ENCODE data around the gene VSIG4. TPM values are rescaled to one million over a fixed set of nuclear protein-coding genes. Genes with fewer than 3 reads are reported as not detected.

The VSIG4 gene
- total RNA-seq, 2 donors from 2014 or later, result 14.8 to 38.9 TPM

GRCh38 chrX:65999029-65999562 lies 40.8 kb downstream of the VSIG4 start:
- 59 to 68% methylated on average over 3 of the region's 3 CpGs for WGBS, 2 donors

GRCh38 chrX:65997978-65998717 lies 41.7 kb downstream of the VSIG4 start:
- no peaks in the 10 kb centered on the region for H3K36me3 ChIP-seq (replicated peaks in 1 of 2; ENCODE audit: insufficient read depth in 1 of 2, low read depth in 2 of 2)
- WGBS, 2 donors, result 50 to 73% methylated on average over 1 to 2 of the region's 2 CpGs
- H3K27me3 ChIP-seq, result no peaks in the 10 kb centered on the region
- H3K4me1 ChIP-seq, result no peaks in the 10 kb centered on the region
- ATAC-seq, result no peak
- intact Hi-C loops (cut with DNase I), result no loop called here
- no peak overlapping the region for H3K4me3 ChIP-seq
- DNase-seq, result peak in 1 of 4 donors; percentile 10
- H3K27ac ChIP-seq, result no peak overlapping the region
- TF ChIP-seq POLR2A (IDR thresholded peaks at IDR 0.05) (no peak), CTCF (IDR thresholded peaks at IDR 0.05) (no peak)
- no peaks in the 10 kb centered on the region for H3K9me3 ChIP-seq

More at GRCh38 chrX:65999029-65999562, 40.8 kb downstream of the VSIG4 start:
- ATAC-seq, result no peak
- Histone ChIP-seq H3K27ac (no peak overlapping the region), H3K4me1 (no peaks in the 10 kb centered on the region), H3K27me3 (no peaks in the 10 kb centered on the region), H3K9me3 (no peaks in the 10 kb centered on the region), H3K36me3 (replicated peaks in 1 of 2; ENCODE audit: insufficient read depth in 1 of 2, low read depth in 2 of 2) (no peaks in the 10 kb centered on the region), H3K4me3 (no peak overlapping the region)
- intact Hi-C loops (cut with DNase I), result no loop called here
- no peak for DNase-seq
- TF ChIP-seq POLR2A (IDR thresholded peaks at IDR 0.05), result no peak
- no peak for TF ChIP-seq CTCF (IDR thresholded peaks at IDR 0.05)

- TF ChIP-seq POLR2A (IDR thresholded peaks at IDR 0.05) (no peak), CTCF (IDR thresholded peaks at IDR 0.05) (no peak)
- Histone ChIP-seq H3K27ac (no peak overlapping the region), H3K4me3 (no peak overlapping the region), H3K36me3 (replicated peaks in 1 of 2; ENCODE audit: insufficient read depth in 1 of 2, low read depth in 2 of 2) (no peaks in the 10 kb centered on the region), H3K9me3 (no peaks in the 10 kb centered on the region), H3K4me1 (no peaks in the 10 kb centered on the region), H3K27me3 (no peaks in the 10 kb centered on the region)
- WGBS, 2 donors, result 43 to 67% methylated on average over 3 of the region's 3 CpGs
- DNase-seq (no peak), ATAC-seq (no peak)
- intact Hi-C loops (cut with DNase I), result no loop called here
These were observed 45.1 kb downstream of the VSIG4 start for GRCh38 chrX:65994519-65995506.

GRCh38 chrX:65993915-65994460 lies 45.9 kb downstream of the VSIG4 start:
- WGBS, 2 donors, result 71 to 75% methylated on average over 1 to 2 of the region's 2 CpGs

More at GRCh38 chrX:65993915-65994460, 45.9 kb downstream of the VSIG4 start:
- H3K4me3 ChIP-seq, result no peak overlapping the region
- ATAC-seq, result no peak
- no peak overlapping the region for H3K27ac ChIP-seq
- no peaks in the 10 kb centered on the region for H3K27me3 ChIP-seq
- TF ChIP-seq CTCF (IDR thresholded peaks at IDR 0.05) (no peak), POLR2A (IDR thresholded peaks at IDR 0.05) (no peak)
- H3K4me1 ChIP-seq, result no peaks in the 10 kb centered on the region
- intact Hi-C loops (cut with DNase I), result no loop called here
- no peaks in the 10 kb centered on the region for H3K36me3 ChIP-seq (replicated peaks in 1 of 2; ENCODE audit: insufficient read depth in 1 of 2, low read depth in 2 of 2)
- H3K9me3 ChIP-seq, result no peaks in the 10 kb centered on the region
- DNase-seq, result no peak

All from body of pancreas (tissue), 4 donors.